ENCODE results near the gene EEPD1. TPM values are rescaled to one million over a fixed set of nuclear protein-coding genes. Genes with fewer than 3 reads are reported as not detected.

EEPD1 gene
- total RNA-seq, 1 donor = 5.2 TPM

- TF ChIP-seq CTCF (IDR thresholded peaks at IDR 0.05; ENCODE audit: insufficient read depth, low read depth, low read length) = no peak
- no peak overlapping the region for H3K4me3 ChIP-seq (ENCODE audit: low read depth, low read length)
Measured at GRCh38 chr7:36215457-36215765, 62.4 kb downstream of the EEPD1 start.

GRCh38 chr7:36216063-36216684, 63.1 kb downstream of the EEPD1 start:
- no peak for DNase-seq (ENCODE audit: low read depth)
- no peak overlapping the region for H3K4me3 ChIP-seq (ENCODE audit: low read depth, low read length)
- no peak for TF ChIP-seq CTCF (IDR thresholded peaks at IDR 0.05; ENCODE audit: insufficient read depth, low read depth, low read length)

More at GRCh38 chr7:36215457-36215765, 62.4 kb downstream of the EEPD1 start:
- DNase-seq (ENCODE audit: low read depth) = no peak

- TF ChIP-seq CTCF (IDR thresholded peaks at IDR 0.05; ENCODE audit: insufficient read depth, low read depth, low read length) = no peak
- no peak overlapping the region for H3K4me3 ChIP-seq (ENCODE audit: low read depth, low read length)
- DNase-seq (ENCODE audit: low read depth) = no peak
Measured at GRCh38 chr7:36217211-36217960, 64.3 kb downstream of the EEPD1 start.

GRCh38 chr7:36217961-36218284, 64.9 kb downstream of the EEPD1 start:
- DNase-seq (ENCODE audit: low read depth) = no peak
- no peak for TF ChIP-seq CTCF (IDR thresholded peaks at IDR 0.05; ENCODE audit: insufficient read depth, low read depth, low read length)
- H3K4me3 ChIP-seq (ENCODE audit: low read depth, low read length) = no peak overlapping the region

GRCh38 chr7:36219429-36219828, 66.4 kb downstream of the EEPD1 start:
- TF ChIP-seq CTCF (IDR thresholded peaks at IDR 0.05; ENCODE audit: insufficient read depth, low read depth, low read length) = no peak

GRCh38 chr7:36223851-36224250, 70.8 kb downstream of the EEPD1 start:
- DNase-seq (ENCODE audit: low read depth) = no peak
- no peak for TF ChIP-seq CTCF (IDR thresholded peaks at IDR 0.05; ENCODE audit: insufficient read depth, low read depth, low read length)
- no peak overlapping the region for H3K4me3 ChIP-seq (ENCODE audit: low read depth, low read length)

More at GRCh38 chr7:36219429-36219828, 66.4 kb downstream of the EEPD1 start:
- no peak for DNase-seq (ENCODE audit: low read depth)
- H3K4me3 ChIP-seq (ENCODE audit: low read depth, low read length) = no peak overlapping the region

All from fibroblast of villous mesenchyme (primary cell).